HG03139 (cell line): ENCODE data around the gene XBP1.
A peak's percentile ranks its signal among the peaks of the same experiment; 100 is the strongest.
"Not testable (repeated sequence)": the region's sequence is repeated elsewhere in the genome, so short reads cannot be mapped to it uniquely, and the experiment has no call there.

Source experiments
- ATAC-seq: cut with Tn5 transposase; IDR thresholded peaks from one replicate; pipeline ENCODE4 v1.9.1; 2021; ENCODE audit not compliant: unreplicated experiment

The XBP1 gene

GRCh38 chr22:28819253-28820096 is 19.1 kb upstream of the XBP1 start:
- no peak for ATAC-seq

GRCh38 chr22:28817919-28818859 is 17.8 kb upstream of the XBP1 start:
- ATAC-seq: no peak

DNA sequence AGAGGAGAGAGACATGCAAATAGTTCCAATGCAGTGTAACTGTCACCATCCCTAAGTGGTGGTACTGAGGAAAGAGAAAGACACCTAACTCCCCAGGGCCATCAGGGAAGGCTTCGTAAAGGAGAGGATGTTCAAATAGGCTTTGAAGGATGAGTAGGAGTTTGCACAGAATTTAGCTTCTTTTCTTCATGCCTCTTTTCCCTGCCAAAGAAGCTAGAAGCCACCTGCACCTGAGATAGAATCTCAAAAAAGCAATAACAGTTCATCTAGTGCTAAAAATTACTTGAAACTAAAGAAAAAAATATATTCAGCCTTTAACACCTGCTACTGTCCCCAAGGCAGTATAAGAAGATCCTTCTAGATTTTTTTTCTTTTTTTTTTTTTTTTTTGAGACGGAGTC is 16.7 kb upstream of the XBP1 start:
- no peak for ATAC-seq

- ATAC-seq: no peak
Measured at GRCh38 chr22:28815729-28816128, 15.4 kb upstream of the XBP1 start.

DNA sequence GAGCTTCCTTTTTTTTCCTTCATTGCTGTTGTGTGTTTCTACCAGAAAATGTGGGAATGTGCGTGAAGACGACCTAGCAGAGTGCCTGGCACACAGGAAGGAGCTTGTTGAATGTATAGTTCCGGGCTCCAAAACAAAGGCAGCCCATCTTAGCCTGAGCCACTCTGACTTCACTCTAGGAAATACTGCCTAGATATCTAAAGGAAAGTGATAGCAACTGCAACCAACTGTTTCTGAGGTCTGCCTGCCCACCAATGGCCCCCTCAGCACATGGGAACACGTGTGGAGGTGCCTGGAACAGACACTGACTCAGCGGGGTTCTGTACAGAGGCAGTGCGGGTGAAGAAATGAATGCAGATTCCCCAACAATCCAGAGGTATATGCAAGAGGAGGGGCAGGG is 14.7 kb upstream of the XBP1 start:
- ATAC-seq: no peak

- no peak for ATAC-seq
Measured at GRCh38 chr22:28813772-28814518, 13.6 kb upstream of the XBP1 start.

GRCh38 chr22:28812516-28812915 is 12.1 kb upstream of the XBP1 start:
- no peak for ATAC-seq

DNA sequence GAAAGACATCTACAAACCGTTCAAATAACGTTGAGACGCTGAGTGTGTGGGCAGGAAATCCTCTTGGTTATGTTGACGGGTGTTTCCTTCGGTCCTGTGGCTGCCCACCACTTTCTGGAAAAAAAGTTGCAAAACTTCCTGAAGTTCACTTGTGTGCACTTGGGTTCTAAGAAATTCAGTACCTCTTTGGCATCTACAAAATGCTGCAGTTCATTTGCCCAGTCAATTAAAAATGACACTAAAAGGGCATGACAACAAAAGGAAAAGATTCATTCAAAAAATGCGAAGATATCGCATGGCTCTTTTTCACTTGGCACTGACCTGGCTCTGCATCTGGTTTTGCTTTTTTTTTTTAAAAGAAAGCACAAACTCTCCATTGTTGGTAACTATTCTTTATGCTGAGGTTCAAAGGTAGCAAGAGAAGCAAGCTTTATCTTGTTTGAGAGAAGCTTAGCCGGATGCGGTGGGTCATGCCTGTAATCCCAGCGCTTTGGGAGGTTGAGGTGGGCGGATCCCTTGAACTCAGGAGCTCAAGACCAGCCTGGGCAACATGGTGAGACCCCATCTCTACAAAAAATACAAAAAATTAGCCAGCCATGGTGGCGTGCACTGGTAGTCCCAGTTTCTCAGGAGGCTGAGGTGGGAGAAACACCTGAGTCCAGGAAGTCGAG is 10.6 kb upstream of the XBP1 start:
- ATAC-seq: no peak

GRCh38 chr22:28808716-28809355 is 8.5 kb upstream of the XBP1 start:
- ATAC-seq: no peak

GRCh38 chr22:28805426-28805825 is 5.1 kb upstream of the XBP1 start:
- not testable (repeated sequence) for ATAC-seq

GRCh38 chr22:28802595-28803123 is 2.3 kb upstream of the XBP1 start:
- ATAC-seq: no peak

GRCh38 chr22:28801845-28802594 is 1.7 kb upstream of the XBP1 start:
- no peak for ATAC-seq

DNA sequence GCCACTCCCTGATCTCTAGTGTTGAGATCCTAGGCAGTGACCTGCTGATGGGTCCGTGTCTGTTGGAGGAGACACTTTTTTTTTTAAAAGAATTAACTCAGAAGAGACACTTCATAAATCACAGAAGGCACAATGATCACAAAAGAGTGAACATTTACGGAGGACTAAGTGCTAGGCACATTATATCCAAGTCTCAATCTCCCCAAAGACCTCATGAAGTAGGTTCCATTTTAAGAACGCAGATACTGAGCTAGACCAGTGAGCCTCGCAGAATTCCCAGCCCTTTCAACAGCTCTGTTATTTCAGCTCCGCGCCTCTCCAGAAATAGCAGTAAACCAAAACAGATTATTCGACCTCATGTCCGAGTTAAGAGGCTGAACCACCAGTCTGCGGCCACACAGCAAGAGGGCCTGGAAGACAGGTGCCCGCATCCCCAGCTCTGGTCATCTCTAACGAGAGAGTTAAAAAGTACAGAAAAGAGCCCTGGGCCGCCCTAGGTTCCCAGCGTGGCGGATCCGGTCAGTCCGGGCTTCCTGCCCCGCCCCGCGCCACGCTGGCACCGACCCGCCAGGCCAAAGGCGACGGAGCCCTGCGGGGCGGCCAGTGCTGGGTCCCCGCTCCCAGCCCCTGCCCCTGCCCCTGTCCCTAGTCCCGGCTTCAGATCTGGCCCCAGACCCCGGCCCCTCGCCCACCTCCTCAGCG is 612 bp downstream of the XBP1 start:
- peak; percentile 21 for ATAC-seq

DNA sequence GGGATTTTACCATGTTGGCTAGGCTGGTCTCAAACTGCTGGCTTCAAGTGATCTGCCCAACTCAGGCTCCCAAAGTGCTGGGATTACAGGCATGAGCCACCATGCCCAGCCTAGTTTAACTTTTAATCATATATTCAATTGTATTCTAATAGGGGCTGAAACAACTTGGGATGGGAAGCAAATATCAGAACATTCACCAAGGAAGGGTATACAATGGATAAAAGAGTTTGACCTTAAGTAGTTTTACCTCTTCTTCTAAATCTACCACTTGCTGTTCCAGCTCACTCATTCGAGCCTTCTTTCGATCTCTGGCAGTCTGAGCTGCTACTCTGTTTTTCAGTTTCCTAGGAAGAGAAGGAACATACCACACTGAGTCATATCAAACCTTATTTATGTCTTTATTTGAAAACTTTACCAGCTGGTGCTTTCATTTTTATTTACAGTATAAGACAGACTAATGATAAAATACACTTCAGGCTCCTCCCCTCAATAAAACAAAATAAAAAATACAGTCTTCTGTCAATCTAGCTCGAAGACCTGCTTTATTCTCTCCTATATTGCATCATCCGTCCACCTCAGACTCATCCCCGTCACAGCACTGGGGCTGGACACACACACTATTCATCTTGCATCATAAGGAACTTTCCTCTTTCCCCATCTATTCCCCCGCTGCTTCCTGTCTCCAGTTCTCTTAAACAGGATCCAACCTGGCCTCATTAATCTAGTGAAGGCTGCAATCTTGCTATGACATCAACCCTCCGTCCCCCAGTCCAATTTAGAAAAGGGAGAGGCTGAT is 1.4 kb downstream of the XBP1 start:
- ATAC-seq: no peak

- ATAC-seq: no peak
Measured at GRCh38 chr22:28795932-28796856, 4.2 kb downstream of the XBP1 start.

DNA sequence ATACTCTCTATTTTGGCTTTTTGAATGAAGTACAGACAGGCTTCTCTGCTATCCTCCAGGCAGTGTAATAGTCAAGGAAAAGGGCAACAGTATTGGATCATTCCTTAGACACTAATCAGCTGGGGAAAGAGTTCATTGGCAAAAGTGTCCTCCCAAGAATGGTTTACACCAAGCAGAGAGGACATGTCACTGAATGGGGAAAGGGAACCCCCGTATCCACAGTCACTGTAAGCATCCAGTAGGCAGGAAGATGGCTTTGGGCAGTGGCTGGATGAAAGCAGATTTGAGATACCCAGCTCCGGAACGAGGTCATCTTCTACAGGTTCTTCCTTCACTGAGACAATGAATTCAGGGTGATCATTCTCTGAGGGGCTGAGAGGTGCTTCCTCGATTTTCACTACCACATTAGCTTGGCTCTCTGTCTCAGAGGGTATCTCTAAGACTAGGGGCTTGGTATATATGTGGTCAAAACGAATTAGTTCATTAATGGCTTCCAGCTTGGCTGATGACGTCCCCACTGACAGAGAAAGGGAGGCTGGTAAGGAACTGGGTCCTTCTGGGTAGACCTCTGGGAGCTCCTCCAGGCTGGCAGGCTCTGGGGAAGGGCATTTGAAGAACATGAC is 5.2 kb downstream of the XBP1 start:
- no peak for ATAC-seq
